ENCODE measurements around the gene EPM2AIP1. TPM values are rescaled to one million over a fixed set of nuclear protein-coding genes. Genes with fewer than 3 reads are reported as not detected.
A peak's percentile ranks its signal among the peaks of the same experiment; 100 is the strongest.
"Not testable (repeated sequence)": the region's sequence is repeated elsewhere in the genome, so short reads cannot be mapped to it uniquely, and the experiment has no call there.

The EPM2AIP1 gene
- polyA plus RNA-seq, 10 donors: 22.3 to 37.4 (median 29.8) TPM

GRCh38 chr3:37014620-37015019 lies 21.7 kb upstream of the EPM2AIP1 start:
- DNase-seq: no peak

GRCh38 chr3:36993326-36994283 lies 674 bp upstream of the EPM2AIP1 start, which contains the start of gene MLH1:
TSS of gene MLH1 (plus strand) at chr3:36993518. CDS start at chr3:36993548, 30 bp downstream.
- DNase-seq: peak; percentile 96 to 100 (median 100)

GRCh38 chr3:36991923-36992805 lies 767 bp downstream of the EPM2AIP1 start:
- DNase-seq: peak in 1 of 3 donors; percentile 49

DNA sequence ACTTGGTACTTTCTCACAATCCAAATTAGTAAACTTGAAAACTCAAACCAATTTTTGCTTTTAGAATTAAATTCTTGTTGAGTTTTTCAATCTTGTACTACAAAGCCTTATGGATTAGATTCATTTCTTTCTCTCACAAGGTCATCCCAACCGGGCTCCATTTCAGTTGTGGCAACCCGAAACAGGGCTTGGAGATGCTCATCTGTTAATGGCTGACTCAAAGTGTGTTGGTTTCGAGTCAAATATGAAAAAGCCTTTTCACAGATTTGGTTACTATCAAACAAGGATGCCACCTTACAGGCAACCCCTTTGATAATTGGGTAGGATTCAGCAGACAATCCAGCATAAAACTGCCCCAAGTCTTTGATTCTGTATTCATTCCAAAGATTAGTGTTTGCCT lies 1.8 kb downstream of the EPM2AIP1 start:
- DNase-seq: no peak

DNA sequence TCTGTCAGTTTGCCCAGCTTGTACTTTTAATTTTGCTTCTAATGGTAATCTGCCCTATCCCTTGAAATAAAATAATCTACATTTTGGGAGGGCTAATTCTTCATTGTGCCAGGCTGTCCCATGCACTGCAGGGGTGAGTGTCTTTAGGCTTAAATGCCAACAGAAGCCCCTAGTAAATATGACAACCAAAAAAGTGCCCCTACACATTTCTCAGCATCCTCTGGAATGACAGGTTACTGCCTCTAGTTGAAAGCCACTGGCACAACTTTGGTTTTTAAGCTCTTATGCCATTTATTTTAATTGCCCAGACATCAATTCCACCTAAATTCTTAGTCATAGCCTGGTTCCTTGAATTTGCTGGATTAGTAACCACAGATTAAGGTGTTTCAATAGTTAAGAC lies 3.4 kb downstream of the EPM2AIP1 start:
- DNase-seq: no peak

DNA sequence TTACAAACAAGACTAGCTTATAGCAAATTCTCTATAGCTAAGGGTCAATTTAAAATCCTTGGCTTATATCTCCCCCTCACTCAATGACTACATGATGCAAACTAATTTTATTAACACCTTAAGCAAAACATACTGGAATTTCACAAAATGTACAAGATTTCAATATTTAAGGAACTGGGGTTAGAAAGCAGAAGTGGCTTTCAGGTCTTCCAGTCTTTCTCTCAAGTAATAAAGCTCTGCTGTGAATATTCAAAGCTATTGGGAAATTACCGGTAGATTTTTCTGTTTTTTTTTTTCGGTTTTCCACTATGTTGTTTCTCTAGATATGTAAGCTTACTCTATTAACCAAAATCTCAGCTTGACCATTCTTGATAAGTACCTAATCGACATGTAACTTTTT lies 3.9 kb downstream of the EPM2AIP1 start:
- DNase-seq: no peak

DNA sequence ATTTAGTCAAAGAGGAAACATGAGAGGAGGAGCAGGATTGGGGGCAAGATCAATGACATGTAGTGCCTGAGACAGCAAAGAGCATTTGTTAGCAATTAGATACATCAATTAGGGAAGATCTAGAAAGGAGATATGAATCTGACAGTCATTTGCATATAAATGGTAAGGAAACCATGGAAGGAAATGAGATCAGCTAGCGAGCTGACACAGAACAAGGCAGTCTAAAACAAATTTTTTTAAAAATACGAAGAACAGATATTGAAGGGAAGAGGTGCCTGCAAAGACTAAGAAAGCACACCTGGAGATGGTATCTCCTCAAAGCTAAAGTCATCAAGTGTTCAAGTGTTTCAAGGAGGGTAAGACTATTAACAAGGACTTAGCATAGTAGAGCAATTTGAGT lies 4.6 kb downstream of the EPM2AIP1 start:
- DNase-seq: no peak

DNA sequence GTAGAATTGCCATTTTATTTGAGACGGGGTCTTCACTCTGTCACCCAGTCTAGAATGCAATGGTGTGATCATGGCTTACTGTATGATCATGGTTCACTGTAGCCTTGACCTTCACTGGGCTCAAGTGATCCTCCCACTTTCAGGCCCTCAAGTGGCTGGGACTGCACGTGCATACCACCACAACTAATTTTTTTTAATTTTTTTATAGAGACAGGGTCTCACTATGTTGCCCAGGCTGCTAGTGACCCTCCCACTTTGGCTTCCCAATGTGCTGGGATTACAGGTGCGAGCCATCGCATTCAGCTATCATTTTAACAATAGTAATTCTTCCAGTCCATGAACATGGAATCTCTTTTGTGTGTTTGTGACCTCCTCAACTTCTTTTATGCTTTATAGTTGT lies 11.9 kb downstream of the EPM2AIP1 start:
- no peak for DNase-seq

GRCh38 chr3:36973139-36973538 lies 19.8 kb downstream of the EPM2AIP1 start:
- DNase-seq: no peak

DNA sequence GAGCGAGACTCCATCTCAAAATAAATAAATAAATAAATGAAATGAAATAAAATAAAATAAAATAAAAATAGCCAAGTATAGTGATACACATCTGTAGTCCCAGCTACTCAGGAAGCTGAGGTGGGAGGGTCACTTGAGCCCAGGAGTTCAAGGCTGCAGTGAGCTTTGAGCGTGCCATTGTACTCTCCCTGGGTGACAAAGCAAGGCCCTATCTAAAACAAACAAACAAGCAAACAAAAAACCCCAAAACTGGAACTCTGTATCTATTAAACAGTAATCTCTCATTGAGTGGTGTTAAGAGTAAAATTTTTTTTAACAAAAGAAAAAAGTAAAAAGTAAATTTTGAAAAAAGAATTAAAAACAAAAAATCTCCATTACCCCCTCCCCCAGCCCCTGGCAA lies 20.8 kb downstream of the EPM2AIP1 start:
- DNase-seq: no peak

DNA sequence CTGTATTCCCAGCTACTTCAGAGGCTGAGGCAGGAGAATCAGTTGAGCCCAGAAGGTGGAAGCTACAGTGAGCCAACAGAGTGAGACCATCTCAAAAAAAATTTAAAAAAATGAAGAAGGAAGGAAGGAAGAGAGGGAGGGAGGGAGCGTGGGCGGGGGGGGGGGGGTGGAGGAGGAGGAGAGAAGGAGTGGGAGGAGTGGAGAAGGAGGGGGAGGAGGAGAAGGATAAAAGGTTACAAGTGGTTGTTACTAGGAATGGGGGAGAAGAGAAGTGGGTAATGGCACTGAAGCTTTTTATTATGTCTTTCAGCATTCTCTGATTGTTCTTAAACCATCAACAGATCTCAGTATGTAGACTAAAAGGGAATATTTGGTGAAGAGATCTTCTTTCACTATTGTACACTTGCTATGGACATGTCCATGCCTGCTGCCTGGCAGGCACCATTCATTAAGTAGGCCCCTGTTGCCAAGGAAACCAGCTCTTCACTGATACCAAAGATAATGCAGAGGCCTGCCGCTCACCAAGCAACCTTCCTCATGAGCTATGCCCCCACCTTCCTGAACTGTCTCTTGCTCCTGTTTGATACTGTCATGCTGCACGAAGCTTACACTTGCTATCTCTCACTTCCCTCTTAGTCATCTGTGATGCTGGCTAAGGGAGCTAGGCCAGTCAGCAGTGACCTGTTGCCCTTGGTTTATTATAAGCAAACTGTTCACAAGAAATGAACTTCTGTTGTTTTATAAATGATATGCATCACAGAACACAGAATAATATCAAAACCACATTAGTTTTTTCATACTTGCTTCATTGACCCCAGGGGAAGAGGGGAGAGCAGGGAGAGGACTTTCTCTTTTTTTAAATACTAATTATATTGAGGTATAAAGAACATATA lies 23.1 kb downstream of the EPM2AIP1 start:
- peak in 1 of 3 donors; percentile 29 for DNase-seq

DNA sequence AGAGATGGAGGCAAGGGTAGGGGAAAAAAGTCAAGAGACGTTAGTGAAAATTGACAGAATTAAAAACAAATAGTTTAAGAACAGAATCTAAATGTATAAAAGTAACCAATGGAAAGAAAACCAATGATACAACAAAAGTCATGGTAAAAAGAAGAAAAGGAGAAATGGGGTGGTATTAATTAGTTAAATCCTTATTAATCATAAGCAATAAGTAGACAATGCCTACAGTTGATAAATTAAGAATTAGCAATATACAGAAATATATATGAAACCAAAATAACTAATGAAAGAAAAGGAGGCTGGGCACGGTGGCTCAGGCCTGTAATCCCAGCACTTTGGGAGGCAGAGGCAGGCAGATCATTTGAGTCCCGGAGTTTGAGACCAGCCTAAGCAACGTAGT lies 23.8 kb downstream of the EPM2AIP1 start:
- no peak for DNase-seq

- DNase-seq: no peak
Measured at GRCh38 chr3:36965440-36965839, 27.5 kb downstream of the EPM2AIP1 start.

DNA sequence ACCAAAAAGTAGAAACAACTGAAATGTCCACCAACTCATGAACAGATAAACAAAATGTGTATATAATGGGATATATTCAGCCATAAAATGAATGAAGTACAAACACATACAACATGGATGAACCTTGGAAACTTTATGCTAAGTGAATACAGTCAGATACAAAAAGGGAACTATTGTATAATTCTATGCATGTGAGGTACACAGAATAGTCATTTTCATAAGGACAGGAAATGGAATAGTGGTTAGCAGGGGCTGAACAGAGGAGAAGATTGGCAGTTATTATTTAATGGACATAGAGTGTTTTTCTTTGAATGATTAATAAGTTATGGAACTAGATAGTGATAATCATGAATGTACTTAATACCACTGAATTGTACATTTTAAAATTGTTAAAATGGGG lies 28.1 kb downstream of the EPM2AIP1 start:
- DNase-seq: no peak

DNA sequence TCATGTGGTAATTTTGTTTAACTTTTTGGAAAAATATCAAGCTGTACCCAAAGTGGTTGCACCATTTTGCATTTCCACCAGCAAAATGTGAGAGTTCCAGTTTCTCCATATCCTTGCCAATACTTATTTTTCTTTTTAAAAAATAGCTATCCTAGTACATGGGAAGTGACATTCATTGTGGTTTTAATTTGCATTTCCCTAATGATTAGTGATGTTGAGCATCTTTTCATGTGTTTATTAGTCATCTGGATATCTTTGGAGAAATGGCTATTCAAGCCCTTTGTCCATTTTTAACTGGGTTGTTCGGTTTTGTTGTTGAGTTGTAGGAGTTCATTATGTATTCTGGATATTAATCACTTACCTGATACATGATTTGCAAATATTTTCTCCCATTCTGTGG lies 28.6 kb downstream of the EPM2AIP1 start:
- DNase-seq: no peak

DNA sequence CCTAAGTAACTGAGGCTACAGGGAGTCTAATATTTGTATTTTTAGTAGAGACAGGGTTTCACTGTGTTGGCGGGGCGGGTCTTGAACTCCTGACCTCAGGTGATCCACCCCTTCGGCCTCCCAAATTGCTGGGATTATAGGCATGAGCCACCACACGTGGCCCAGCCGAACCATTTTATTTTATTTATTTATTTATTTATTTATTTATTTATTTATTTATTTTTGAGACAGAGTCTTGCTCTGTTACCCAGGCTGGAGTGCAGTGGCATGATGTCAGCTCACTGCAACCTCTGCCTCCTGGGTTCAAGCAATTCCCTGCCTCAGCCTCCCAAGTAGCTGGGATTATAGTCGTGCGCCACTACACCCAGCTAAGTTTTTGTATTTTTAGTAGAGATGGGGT lies 29.9 kb downstream of the EPM2AIP1 start:
- DNase-seq: not testable (repeated sequence)

DNA sequence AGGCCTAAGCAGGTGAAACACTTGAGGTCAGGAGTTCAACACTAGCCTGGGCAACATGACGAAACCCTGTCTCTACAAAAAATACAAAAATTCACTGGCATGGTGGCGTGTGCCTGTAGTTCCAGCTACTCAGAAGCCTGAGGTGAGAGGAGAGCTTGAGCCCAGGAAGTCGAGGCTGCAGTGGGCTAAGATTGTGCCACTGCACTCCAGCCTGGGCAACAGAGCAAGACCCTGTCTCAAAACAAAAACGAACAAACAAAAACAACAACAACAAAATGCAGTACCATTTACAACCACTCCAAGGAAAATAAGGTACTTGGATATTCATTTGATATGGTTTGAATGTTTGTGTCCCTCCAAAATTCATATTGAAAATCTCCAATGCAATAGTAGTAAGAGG lies 32.4 kb downstream of the EPM2AIP1 start:
- no peak for DNase-seq

- no peak for DNase-seq
Measured at GRCh38 chr3:36959821-36960220, 33.1 kb downstream of the EPM2AIP1 start.

- no peak for DNase-seq
Measured at GRCh38 chr3:36957862-36958686, 34.9 kb downstream of the EPM2AIP1 start.

DNA sequence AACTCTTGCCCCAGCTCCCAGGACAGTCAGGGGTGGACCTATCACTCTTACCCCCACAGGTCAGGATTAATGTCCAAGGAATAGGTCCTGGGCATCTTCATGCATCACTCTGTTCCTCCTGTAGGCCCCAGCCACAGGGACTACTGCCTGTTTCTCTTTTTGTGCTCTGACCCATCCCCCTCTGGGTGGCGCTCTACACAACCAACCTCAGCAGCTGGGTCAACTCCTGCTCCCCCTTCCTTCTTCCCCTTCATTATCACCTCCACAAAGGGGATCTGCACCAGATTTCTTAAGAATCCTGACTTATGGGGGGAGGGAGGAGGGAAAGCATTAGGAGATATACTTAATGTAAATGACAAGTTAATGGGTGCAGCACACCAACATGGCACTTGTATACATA lies 35.9 kb downstream of the EPM2AIP1 start:
- DNase-seq: no peak

DNA sequence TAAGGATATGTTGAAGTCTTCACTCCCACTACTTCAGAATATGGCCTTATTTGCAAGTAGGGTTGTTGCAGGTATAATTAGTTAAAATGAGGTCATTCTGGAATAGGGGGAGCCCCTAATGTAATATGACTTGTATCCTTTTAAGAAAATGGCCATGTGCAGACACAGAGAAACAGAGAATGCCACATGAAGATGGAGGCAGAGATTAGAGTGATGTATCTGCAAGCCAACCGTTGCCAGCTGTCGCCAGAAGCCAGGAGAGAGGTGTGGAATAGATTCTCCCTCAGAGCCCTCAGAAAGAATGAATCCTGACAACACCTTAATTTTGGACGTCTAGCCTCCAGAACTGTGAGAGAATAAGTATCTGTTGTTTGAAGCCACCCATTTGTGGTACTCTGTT lies 36.8 kb downstream of the EPM2AIP1 start:
- no peak for DNase-seq
